Gastrocnemius medialis (tissue), 4 donors: ENCODE measurements around the gene TNFAIP8L1. TPM values are rescaled to one million over a fixed set of nuclear protein-coding genes. Genes with fewer than 3 reads are reported as not detected.

Experiments used
- ATAC-seq, 2 donors: fragments of 150-250 bp; one replicate each; pipeline ENCODE4 v1.9.1; 2016
- DNase-seq, 2 donors: peaks; one replicate each; pipeline ENCODE4 v3.0.0-alpha.2; 2019
- H3K27ac ChIP-seq, 4 donors: fragments of 200-600 bp; sonication (generic); 1 replicate in 1 of 4; 2 replicates in 3 of 4; pipeline ENCODE4 v1.5.1; 2016 to 2018; ENCODE audit warnings: mild to moderate bottlenecking in 2 of 4, moderate library complexity in 1 of 4
- H3K27me3 ChIP-seq, 3 donors: fragments of 200-600 bp; sonication (generic) in 2 of 3; 1 replicate in 1 of 3; 2 replicates in 2 of 3; pipeline versions ENCODE4 v1.5.1 to v1.6.0; 2016 to 2019; ENCODE audit warnings: mild to moderate bottlenecking in 1 of 3, moderate library complexity in 1 of 3
- H3K36me3 ChIP-seq, 2 donors: fragments of 200-600 bp; sonication (generic) in 1 of 2; one replicate each; pipeline ENCODE4 v1.5.1; 2017 to 2018
- H3K4me1 ChIP-seq, 2 donors: fragments of 200-600 bp; sonication (generic) in 1 of 2; one replicate each; pipeline ENCODE4 v1.5.1; 2016 to 2017; ENCODE audit warnings: mild to moderate bottlenecking in 2 of 2
- H3K4me3 ChIP-seq, 4 donors: fragments of 200-600 bp; sonication (generic) in 3 of 4; 1 replicate in 1 of 4; 2 replicates in 3 of 4; pipeline ENCODE4 v1.5.1; 2016 to 2019; ENCODE audit warnings: mild to moderate bottlenecking in 2 of 4
- H3K9me3 ChIP-seq, 3 donors: fragments of 200-600 bp; sonication (generic) in 2 of 3; 1 replicate in 1 of 3; 2 replicates in 2 of 3; pipeline ENCODE4 v1.5.1; 2016 to 2019
- POLR2A ChIP-seq, 2 donors: fragments of 450-650 bp; IDR thresholded peaks; one replicate each; pipeline ENCODE4 v1.6.1; 2017; ENCODE audit warnings: antibody characterized with exemption in 2 of 2, mild to moderate bottlenecking in 2 of 2, moderate library complexity in 2 of 2
- in situ Hi-C, 4 donors: fragments of 200-750 bp; cut with MboI; loops; one replicate each; pipeline versions ENCODE4 v1.15.0 to v1.8.0; 2017; ENCODE audit warnings: low sequenced_read_pairs in 4 of 4
- intact Hi-C: fragments of 100-400 bp; cut with DNase I; formaldehyde crosslinking; loops from one replicate; pipeline ENCODE4 v1.15.1; 2023; ENCODE audit warnings: low total_unique reads
- total RNA-seq, 4 donors: library from RNA; depleted of rRNA; stranded (reverse); fragments of >200 nt; gene quantifications; one replicate each; pipeline versions ENCODE4 v1.1.0 to v1.2.3, GENCODE V29; 2016
- TF ChIP-seq, protein P1 (sequence below), 5 experiments: fragments of 450-650 bp in 3 of 5; fragments of 200-600 bp in 2 of 5; sonication (generic) in 2 of 5; IDR thresholded peaks in 4 of 5; conservative IDR thresholded peaks in 1 of 5; 1 replicate in 4 of 5; 2 replicates in 1 of 5; pipeline ENCODE4 v1.5.1; 2016 to 2019; ENCODE audit warnings: antibody characterized with exemption in 5 of 5, mild to moderate bottlenecking in 3 of 5, moderate library complexity in 3 of 5

Gene TNFAIP8L1
- total RNA-seq, 4 donors from 2014 or later, result 1.3 to 2.9 (median 1.7) TPM

GRCh38 chr19:4656102-4656501 lies 16.8 kb downstream of the TNFAIP8L1 start:
- Histone ChIP-seq H3K36me3 (peaks cover 0 to 40% of the 10 kb centered on the region in 2 donors), H3K27ac (no peak overlapping the region), H3K4me3 (no peak overlapping the region), H3K9me3 (no peaks in the 10 kb centered on the region), H3K27me3 (no peaks in the 10 kb centered on the region), H3K4me1 (peaks cover 0 to 4% of the 10 kb centered on the region in 2 donors)
- ATAC-seq (no peak), DNase-seq (no peak)
- intact Hi-C loops (no loop called here), in situ Hi-C loops (no loop called here)
- TF ChIP-seq, protein P1, sequence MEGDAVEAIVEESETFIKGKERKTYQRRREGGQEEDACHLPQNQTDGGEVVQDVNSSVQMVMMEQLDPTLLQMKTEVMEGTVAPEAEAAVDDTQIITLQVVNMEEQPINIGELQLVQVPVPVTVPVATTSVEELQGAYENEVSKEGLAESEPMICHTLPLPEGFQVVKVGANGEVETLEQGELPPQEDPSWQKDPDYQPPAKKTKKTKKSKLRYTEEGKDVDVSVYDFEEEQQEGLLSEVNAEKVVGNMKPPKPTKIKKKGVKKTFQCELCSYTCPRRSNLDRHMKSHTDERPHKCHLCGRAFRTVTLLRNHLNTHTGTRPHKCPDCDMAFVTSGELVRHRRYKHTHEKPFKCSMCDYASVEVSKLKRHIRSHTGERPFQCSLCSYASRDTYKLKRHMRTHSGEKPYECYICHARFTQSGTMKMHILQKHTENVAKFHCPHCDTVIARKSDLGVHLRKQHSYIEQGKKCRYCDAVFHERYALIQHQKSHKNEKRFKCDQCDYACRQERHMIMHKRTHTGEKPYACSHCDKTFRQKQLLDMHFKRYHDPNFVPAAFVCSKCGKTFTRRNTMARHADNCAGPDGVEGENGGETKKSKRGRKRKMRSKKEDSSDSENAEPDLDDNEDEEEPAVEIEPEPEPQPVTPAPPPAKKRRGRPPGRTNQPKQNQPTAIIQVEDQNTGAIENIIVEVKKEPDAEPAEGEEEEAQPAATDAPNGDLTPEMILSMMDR (IDR thresholded peaks at IDR 0.05 in 4 of 5, conservative IDR thresholded peaks at IDR 0.05 in 1 of 5), result no peak
- no peak for TF ChIP-seq POLR2A (IDR thresholded peaks at IDR 0.05)

DNA sequence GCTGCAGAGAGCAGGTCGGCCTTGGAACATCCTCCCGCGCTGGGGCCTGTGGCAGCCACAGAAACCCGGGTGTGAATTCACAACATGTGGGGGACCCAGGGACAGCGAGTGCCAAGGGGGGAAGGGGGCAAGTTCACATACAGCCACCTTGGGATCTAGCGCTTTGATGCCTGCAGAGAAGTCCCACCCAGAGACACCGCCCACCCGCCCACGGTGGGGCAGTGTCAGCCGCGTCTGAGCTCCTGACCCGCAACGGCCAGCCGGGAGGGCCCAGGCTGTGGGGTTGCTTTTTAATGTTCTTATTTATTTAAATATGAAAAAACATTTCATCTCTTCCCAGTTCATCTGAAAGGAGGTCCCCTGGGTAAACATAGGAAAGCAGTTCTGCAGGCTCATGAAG lies 17.9 kb downstream of the TNFAIP8L1 start:
- ATAC-seq (no peak), DNase-seq (no peak)
- Histone ChIP-seq H3K9me3 (no peaks in the 10 kb centered on the region), H3K4me1 (peaks cover 0 to 4% of the 10 kb centered on the region in 2 donors), H3K4me3 (no peak overlapping the region), H3K27me3 (no peaks in the 10 kb centered on the region), H3K27ac (no peak overlapping the region), H3K36me3 (peaks cover 0 to 48% of the 10 kb centered on the region in 2 donors)
- TF ChIP-seq, protein P1 (IDR thresholded peaks at IDR 0.05 in 4 of 5, conservative IDR thresholded peaks at IDR 0.05 in 1 of 5), result no peak
- TF ChIP-seq POLR2A (IDR thresholded peaks at IDR 0.05), result no peak
- intact Hi-C loops, result no loop called here
- in situ Hi-C loops, result no loop called here

DNA sequence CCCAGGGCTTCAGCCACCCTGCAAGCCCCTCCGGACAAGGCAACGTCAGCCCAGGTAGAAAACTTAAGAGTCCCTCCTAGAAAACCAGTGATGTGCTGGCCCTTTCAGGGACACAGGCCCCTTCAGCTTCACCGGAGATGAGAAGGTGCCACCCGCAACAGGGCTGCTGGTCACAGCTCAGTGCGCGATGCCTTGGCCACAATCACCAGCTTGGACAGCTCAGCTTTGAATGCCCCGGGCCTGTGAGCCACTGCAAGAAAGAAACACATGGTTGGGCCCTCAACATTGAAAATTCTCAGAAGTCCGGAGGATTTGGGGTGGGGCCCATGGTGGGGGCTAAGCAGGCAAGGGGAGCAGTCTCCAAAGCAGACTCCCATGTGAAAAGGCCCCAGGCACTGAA lies 18.5 kb downstream of the TNFAIP8L1 start:
- in situ Hi-C loops, result no loop called here
- ATAC-seq (no peak), DNase-seq (no peak)

GRCh38 chr19:4660181-4660791 lies 21.0 kb downstream of the TNFAIP8L1 start:
- TF ChIP-seq POLR2A (IDR thresholded peaks at IDR 0.05), result no peak
- TF ChIP-seq, protein P1 (IDR thresholded peaks at IDR 0.05 in 4 of 5, conservative IDR thresholded peaks at IDR 0.05 in 1 of 5), result peak in 4 of 5 experiments; percentile 8 to 54 (median 32)
- H3K27me3 ChIP-seq, result no peaks in the 10 kb centered on the region
- ATAC-seq, result peak in 1 of 2 donors; percentile 45
- no peaks in the 10 kb centered on the region for H3K4me1 ChIP-seq
- intact Hi-C loops (no loop called here), in situ Hi-C loops (no loop called here)
- no peak overlapping the region for H3K4me3 ChIP-seq
- H3K9me3 ChIP-seq, result no peaks in the 10 kb centered on the region
- peaks cover 0 to 70% of the 10 kb centered on the region in 2 donors for H3K36me3 ChIP-seq
- H3K27ac ChIP-seq, result peak overlapping the region in 2 of 4 donors; percentile 22 to 35
- no peak for DNase-seq

More for the DNA sequence above, 18.5 kb downstream of the TNFAIP8L1 start:
- Histone ChIP-seq H3K27ac (no peak overlapping the region), H3K4me3 (no peak overlapping the region), H3K4me1 (peaks cover 0 to 4% of the 10 kb centered on the region in 2 donors), H3K9me3 (no peaks in the 10 kb centered on the region), H3K27me3 (no peaks in the 10 kb centered on the region), H3K36me3 (peaks cover 0 to 53% of the 10 kb centered on the region in 2 donors)
- TF ChIP-seq POLR2A (IDR thresholded peaks at IDR 0.05), result no peak
- TF ChIP-seq, protein P1 (IDR thresholded peaks at IDR 0.05 in 4 of 5, conservative IDR thresholded peaks at IDR 0.05 in 1 of 5), result no peak
- intact Hi-C loops, result no loop called here
